Hepatic stellate cell (primary cell): ENCODE results near the gene PIGU.
"Not testable (repeated sequence)": the region's sequence is repeated elsewhere in the genome, so short reads cannot be mapped to it uniquely, and the experiment has no call there.

Experiments used
- DNase-seq: peaks from one replicate; pipeline ENCODE4 v3.0.0; 2011; ENCODE audit warnings: low spot score

Gene PIGU

GRCh38 chr20:34676642-34677373 is at the start of gene PIGU:
PIGU (minus strand) TSS chr20:34677092; CDS start chr20:34677085, 7 bp downstream.
- DNase-seq = peak; percentile 91

DNA sequence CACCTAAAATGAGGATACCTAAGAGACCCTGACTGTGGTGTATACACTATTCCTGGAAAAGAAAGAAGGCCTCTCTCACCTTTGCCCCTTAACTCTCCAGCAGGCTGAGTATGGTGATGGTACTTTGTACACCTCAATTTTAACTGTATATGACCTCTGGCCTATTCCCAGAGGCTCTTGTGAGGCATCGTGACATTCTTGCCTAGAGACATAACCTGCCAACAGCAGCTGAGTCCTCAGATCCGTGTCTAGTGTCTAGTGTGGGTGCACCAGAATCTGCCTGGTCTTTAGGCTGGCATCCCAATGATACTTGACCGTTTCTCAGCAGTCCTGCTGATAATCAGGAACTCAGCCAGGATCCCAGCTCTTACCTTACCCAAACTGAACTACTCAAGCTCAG is 47.3 kb upstream of the PIGU start:
- no peak for DNase-seq

- not testable (repeated sequence) for DNase-seq
Measured at GRCh38 chr20:34722560-34722959, 45.7 kb upstream of the PIGU start.

GRCh38 chr20:34720266-34720665 is 43.4 kb upstream of the PIGU start:
- no peak for DNase-seq

- DNase-seq = not testable (repeated sequence)
Measured at GRCh38 chr20:34719242-34720017, 42.5 kb upstream of the PIGU start.

GRCh38 chr20:34717230-34718095 is 40.6 kb upstream of the PIGU start:
- no peak for DNase-seq

GRCh38 chr20:34716921-34717229 is 40.0 kb upstream of the PIGU start:
- DNase-seq = no peak

GRCh38 chr20:34715384-34715783 is 38.5 kb upstream of the PIGU start:
- DNase-seq = no peak

DNA sequence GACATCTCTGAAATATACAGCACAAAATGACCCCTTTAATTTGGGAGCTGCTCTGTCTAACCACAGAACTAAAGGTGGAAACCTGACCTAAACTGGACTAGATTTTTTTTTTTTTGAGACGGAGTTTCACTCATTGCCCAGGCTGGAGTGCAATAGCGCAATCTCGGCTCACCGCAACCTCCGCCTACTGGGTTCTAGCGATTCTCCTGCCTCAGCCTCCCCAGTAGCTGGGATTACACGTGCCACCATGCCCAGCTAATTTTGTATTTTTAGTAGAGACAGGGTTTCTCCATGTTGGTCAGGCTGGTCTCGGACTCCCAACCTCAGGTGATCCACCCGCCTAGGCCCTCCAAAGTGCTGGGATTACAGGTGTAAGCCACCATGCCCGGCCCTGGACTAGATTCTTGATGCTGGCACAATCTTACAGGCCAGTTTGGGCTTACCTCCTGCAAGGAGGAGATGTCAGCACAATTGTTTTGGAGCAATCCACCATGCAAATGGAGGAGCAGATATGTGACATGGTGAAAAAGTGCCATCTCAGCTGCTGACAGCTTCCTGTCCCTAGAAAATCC is 37.1 kb upstream of the PIGU start:
- not testable (repeated sequence) for DNase-seq

DNA sequence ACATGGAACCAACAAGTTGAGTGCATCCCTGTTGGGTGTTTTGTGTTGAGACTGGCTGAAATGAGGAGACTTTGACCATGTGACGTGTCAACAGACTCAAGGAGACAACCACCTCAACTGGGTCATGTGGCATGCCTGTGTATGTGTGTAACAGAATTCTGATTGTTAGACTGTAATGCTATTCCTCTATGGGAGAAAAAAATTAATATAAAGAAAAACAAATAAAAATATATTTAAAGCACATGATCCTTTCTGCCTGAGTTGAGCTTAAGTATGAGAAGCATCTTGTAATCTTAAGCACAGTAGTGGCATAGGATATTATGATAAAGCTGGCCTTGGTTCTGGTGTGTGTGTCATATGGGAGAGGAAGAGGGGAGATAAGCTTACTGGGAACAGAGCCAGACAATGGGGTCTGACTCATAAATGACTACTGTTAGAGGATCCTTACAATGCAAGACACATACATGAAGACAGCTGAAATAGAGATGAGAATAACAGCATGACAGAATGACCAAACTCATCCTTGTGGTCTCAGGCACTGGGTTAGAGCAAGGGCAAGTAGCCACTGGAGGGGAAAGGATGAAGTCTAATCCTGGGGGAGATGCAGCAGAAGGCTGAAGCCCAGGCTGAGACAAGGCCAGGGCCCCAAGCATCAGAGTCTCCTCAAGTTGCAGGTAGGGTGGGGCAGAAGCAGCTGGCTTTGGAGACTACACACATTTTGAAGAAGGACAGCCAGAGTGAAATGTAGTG is 36.5 kb upstream of the PIGU start:
- peak; percentile 92 for DNase-seq

GRCh38 chr20:34712525-34713192 is 35.8 kb upstream of the PIGU start:
- DNase-seq = no peak

GRCh38 chr20:34711813-34712430 is 35.0 kb upstream of the PIGU start:
- no peak for DNase-seq

DNA sequence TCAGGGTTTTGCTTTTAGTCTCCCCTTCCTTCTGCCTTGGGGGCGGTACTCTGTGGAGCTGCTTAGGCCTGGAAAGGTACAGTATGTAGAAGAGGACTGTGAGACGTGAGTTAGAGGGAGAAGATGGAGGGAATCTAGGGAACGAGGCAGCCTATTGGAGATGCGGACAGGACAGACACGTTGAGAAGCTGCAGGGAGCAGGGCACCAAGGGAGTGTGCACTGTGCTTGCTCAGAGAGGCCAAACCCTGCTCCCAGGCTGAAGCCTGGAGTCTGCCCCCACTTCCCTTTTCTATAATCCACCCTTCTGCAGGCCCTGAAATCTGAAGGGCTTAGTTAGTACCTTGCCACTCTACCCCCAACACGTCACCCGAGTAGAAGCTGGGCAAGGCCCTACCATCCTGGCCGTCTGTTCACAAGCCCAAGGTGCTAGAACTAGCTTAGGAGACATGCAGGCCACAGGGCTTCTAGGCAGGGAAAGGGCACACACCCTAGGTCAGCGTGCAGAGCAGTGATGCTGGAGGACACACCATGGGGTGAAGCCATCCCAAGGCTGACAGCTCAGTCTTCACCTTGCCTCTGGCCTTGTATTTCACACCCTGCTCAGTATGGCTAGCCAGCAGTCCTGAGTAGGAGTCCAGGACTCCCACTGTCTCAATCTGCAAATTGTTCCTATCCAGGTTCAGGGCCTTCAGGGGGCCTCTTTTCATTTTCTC is 34.1 kb upstream of the PIGU start:
- DNase-seq = no peak

GRCh38 chr20:34710568-34710839 is 33.6 kb upstream of the PIGU start:
- DNase-seq = no peak

DNA sequence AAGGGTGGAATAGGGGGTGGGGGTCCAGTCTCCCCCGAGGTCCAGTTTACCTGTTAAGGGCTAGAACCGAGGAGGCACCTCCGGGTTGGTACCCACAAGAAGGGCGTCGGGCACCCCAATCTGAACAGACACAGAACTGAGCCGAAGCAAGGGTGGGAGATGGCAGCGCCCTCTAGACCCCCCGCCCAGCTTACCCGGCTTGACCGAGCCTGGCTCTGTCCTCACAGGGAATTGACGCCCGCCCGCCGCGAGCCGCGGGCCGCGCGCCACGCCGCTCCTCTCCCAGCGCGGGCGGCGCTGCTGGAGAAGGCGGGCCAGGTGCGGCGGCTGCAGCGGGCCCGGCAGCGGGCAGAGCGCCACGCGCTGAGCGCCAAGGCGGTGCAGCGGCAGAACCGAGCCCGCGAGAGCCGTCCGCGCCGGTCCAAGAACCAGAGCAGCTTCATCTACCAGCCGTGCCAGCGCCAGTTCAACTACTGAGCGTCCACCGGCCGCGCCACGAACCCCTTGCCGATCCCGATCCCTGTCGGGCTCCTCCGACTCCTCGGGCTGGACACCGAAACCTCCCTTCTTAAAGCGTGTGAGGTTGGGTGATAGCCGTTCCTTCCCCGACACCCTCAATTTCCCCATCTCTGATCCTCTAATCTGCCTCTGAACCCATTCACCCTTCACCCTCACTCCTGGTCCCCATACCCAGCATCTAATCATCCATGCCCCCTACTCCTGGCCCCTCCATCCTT is 33.1 kb upstream of the PIGU start:
- peak; percentile 59 for DNase-seq

DNA sequence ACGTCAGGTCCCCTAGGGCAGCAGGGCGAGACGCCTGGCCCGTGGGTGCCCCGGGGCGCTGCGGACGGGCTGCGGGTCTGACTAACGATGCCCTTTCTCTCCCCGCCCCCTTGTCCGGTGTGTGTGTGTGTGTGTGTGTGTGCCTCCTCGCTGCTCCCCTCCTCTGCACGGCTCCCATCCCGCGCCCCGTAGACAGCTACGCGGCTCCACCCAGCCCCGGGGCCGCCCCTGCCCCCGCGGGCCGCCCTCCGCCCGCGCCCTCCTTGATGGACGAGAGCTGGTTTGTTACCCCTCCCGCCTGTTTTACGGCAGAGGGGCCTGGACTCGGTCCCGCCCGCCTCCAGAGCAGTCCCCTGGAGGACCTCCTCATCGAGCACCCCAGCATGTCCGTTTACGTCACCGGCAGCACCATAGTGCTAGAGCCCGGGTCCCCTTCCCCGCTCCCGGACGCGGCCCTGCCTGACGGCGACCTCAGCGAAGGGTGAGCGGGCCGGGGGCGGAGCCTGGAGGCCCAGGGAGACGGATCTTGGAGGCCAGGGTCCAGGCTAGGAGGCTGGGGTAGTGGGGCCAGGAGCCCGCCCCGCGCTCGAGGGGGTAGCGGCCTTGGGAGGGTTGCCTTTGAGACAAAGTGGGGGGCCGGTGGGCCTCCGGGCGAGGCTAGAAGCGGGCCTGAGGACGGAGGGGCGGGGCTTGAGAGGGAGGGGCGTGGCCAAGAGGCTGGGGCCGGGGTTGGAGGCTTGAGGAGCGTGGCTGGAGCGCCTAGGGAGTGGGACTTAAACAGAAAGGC is 32.3 kb upstream of the PIGU start:
- peak; percentile 79 for DNase-seq

- DNase-seq = peak; percentile 64
Measured at GRCh38 chr20:34708621-34709043, 31.7 kb upstream of the PIGU start.
